Measurements from ENCODE around the gene ZDHHC21. TPM values are rescaled to one million over a fixed set of nuclear protein-coding genes. Genes with fewer than 3 reads are reported as not detected.

ZDHHC21 gene
- total RNA-seq, 1 experiment from 2014 or later = 6.8 TPM

- no peaks in the 10 kb centered on the region for H3K27me3 Mint-ChIP-seq (ENCODE audit: insufficient read depth, unreplicated experiment)
- no peak overlapping the region for H3K4me3 Mint-ChIP-seq (ENCODE audit: unreplicated experiment)
- no peak for DNase-seq
- H3K9me3 Mint-ChIP-seq (ENCODE audit: unreplicated experiment) = no peaks in the 10 kb centered on the region
- Histone ChIP-seq H3K27me3 (replicated peaks; ENCODE audit: control insufficient read depth, insufficient read depth, low read length) (no peaks in the 10 kb centered on the region), H3K36me3 (ENCODE audit: control insufficient read depth, insufficient read depth, low read length) (no peaks in the 10 kb centered on the region), H3K4me3 (ENCODE audit: low read depth, low read length) (no peak overlapping the region), H3K9me3 (no peaks in the 10 kb centered on the region), H3K4me1 (no peaks in the 10 kb centered on the region)
- CTCF ChIA-PET = no interaction called here
- intact Hi-C loops (cut with micrococcal nuclease; ENCODE audit: unreplicated experiment) = no loop called here
- BruUV-seq (replicated peaks) = no TSS peak
- POLR2A ChIA-PET = no interaction called here
- TF ChIP-seq CTCF (IDR thresholded peaks at IDR 0.05; ENCODE audit: insufficient read depth in 1 of 2, low read depth in 1 of 2, low read length in 1 of 2, severe bottlenecking in 1 of 2, unreplicated experiment in 1 of 2) = no peak
- H3K36me3 Mint-ChIP-seq (ENCODE audit: insufficient read depth, unreplicated experiment) = peaks cover 4% of the 10 kb centered on the region
- no peak overlapping the region for H3K27ac Mint-ChIP-seq (ENCODE audit: unreplicated experiment)
- no peaks in the 10 kb centered on the region for H3K4me1 Mint-ChIP-seq (ENCODE audit: low read depth, unreplicated experiment)
These were observed 15.8 kb downstream of the ZDHHC21 start for GRCh38 chr9:14677396-14677795.

- no TSS peak for BruUV-seq (replicated peaks)
- no peaks in the 10 kb centered on the region for H3K9me3 ChIP-seq
- H3K4me3 Mint-ChIP-seq (ENCODE audit: unreplicated experiment) = no peak overlapping the region
- peaks cover 4% of the 10 kb centered on the region for H3K36me3 Mint-ChIP-seq (ENCODE audit: insufficient read depth, unreplicated experiment)
- no peaks in the 10 kb centered on the region for H3K4me1 Mint-ChIP-seq (ENCODE audit: low read depth, unreplicated experiment)
- ChIA-PET CTCF (no interaction called here), POLR2A (no interaction called here)
- intact Hi-C loops (cut with micrococcal nuclease; ENCODE audit: unreplicated experiment) = no loop called here
- H3K27me3 ChIP-seq (replicated peaks; ENCODE audit: control insufficient read depth, insufficient read depth, low read length) = no peaks in the 10 kb centered on the region
- DNase-seq = no peak
- H3K36me3 ChIP-seq (ENCODE audit: control insufficient read depth, insufficient read depth, low read length) = no peaks in the 10 kb centered on the region
- no peaks in the 10 kb centered on the region for H3K9me3 Mint-ChIP-seq (ENCODE audit: unreplicated experiment)
- no peaks in the 10 kb centered on the region for H3K4me1 ChIP-seq
- H3K27ac Mint-ChIP-seq (ENCODE audit: unreplicated experiment) = no peak overlapping the region
- H3K4me3 ChIP-seq (ENCODE audit: low read depth, low read length) = no peak overlapping the region
- no peaks in the 10 kb centered on the region for H3K27me3 Mint-ChIP-seq (ENCODE audit: insufficient read depth, unreplicated experiment)
- no peak for TF ChIP-seq CTCF (IDR thresholded peaks at IDR 0.05; ENCODE audit: insufficient read depth in 1 of 2, low read depth in 1 of 2, low read length in 1 of 2, severe bottlenecking in 1 of 2, unreplicated experiment in 1 of 2)
These were observed 18.6 kb downstream of the ZDHHC21 start for GRCh38 chr9:14674630-14675029.

GRCh38 chr9:14671377-14671776, 21.9 kb downstream of the ZDHHC21 start:
- no peaks in the 10 kb centered on the region for H3K9me3 ChIP-seq
- H3K4me3 ChIP-seq (ENCODE audit: low read depth, low read length) = no peak overlapping the region
- DNase-seq = no peak
- Mint-ChIP-seq H3K4me1 (ENCODE audit: low read depth, unreplicated experiment) (no peaks in the 10 kb centered on the region), H3K27ac (ENCODE audit: unreplicated experiment) (no peak overlapping the region), H3K36me3 (ENCODE audit: insufficient read depth, unreplicated experiment) (peaks cover 4% of the 10 kb centered on the region), H3K4me3 (ENCODE audit: unreplicated experiment) (no peak overlapping the region), H3K27me3 (ENCODE audit: insufficient read depth, unreplicated experiment) (no peaks in the 10 kb centered on the region), H3K9me3 (ENCODE audit: unreplicated experiment) (no peaks in the 10 kb centered on the region)
- no peaks in the 10 kb centered on the region for H3K36me3 ChIP-seq (ENCODE audit: control insufficient read depth, insufficient read depth, low read length)
- H3K4me1 ChIP-seq = no peaks in the 10 kb centered on the region
- ChIA-PET CTCF (no interaction called here), POLR2A (no interaction called here)
- intact Hi-C loops (cut with micrococcal nuclease; ENCODE audit: unreplicated experiment) = no loop called here
- no TSS peak for BruUV-seq (replicated peaks)
- no peak for TF ChIP-seq CTCF (IDR thresholded peaks at IDR 0.05; ENCODE audit: insufficient read depth in 1 of 2, low read depth in 1 of 2, low read length in 1 of 2, severe bottlenecking in 1 of 2, unreplicated experiment in 1 of 2)
- no peaks in the 10 kb centered on the region for H3K27me3 ChIP-seq (replicated peaks; ENCODE audit: control insufficient read depth, insufficient read depth, low read length)
